Measurements from ENCODE around the gene ATRN. TPM values are rescaled to one million over a fixed set of nuclear protein-coding genes. Genes with fewer than 3 reads are reported as not detected.

The ATRN gene
- total RNA-seq, 1 experiment from 2014 or later: 41.4 TPM

DNA sequence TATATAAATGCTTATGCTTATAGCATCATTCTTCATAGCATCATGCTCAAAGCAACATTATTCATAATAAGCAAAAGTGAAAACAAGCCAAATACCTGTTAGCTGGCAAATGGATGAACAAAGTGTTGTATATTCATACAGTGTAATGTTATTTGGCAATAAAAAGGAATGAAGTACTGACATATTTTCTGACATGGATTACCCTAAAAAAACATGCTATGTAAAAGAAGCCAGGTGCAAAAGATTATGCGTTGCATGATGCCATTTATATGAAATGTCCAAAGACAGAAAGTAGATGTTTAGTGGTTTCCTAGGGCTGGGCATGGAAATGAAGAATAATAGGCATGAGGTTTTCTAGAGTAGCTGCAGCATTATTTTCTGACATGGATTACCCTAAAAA is 115.3 kb downstream of the ATRN start:
- peaks cover 3% of the 10 kb centered on the region for H3K36me3 ChIP-seq (ENCODE audit: control insufficient read depth, insufficient read depth, low read length)
- Mint-ChIP-seq H3K9me3 (ENCODE audit: unreplicated experiment) (no peaks in the 10 kb centered on the region), H3K4me1 (ENCODE audit: low read depth, unreplicated experiment) (no peaks in the 10 kb centered on the region), H3K36me3 (ENCODE audit: insufficient read depth, unreplicated experiment) (peaks cover 35% of the 10 kb centered on the region), H3K27me3 (ENCODE audit: insufficient read depth, unreplicated experiment) (no peaks in the 10 kb centered on the region), H3K4me3 (ENCODE audit: unreplicated experiment) (no peak overlapping the region), H3K27ac (ENCODE audit: unreplicated experiment) (no peak overlapping the region)
- no TSS peak for BruUV-seq (replicated peaks)
- no peaks in the 10 kb centered on the region for H3K27me3 ChIP-seq (replicated peaks; ENCODE audit: control insufficient read depth, insufficient read depth, low read length)
- ChIA-PET CTCF (no interaction called here), POLR2A (no interaction called here)
- H3K4me1 ChIP-seq: no peaks in the 10 kb centered on the region
- H3K9me3 ChIP-seq: no peaks in the 10 kb centered on the region
- no peak overlapping the region for H3K4me3 ChIP-seq (ENCODE audit: low read depth, low read length)
- TF ChIP-seq, protein P1, sequence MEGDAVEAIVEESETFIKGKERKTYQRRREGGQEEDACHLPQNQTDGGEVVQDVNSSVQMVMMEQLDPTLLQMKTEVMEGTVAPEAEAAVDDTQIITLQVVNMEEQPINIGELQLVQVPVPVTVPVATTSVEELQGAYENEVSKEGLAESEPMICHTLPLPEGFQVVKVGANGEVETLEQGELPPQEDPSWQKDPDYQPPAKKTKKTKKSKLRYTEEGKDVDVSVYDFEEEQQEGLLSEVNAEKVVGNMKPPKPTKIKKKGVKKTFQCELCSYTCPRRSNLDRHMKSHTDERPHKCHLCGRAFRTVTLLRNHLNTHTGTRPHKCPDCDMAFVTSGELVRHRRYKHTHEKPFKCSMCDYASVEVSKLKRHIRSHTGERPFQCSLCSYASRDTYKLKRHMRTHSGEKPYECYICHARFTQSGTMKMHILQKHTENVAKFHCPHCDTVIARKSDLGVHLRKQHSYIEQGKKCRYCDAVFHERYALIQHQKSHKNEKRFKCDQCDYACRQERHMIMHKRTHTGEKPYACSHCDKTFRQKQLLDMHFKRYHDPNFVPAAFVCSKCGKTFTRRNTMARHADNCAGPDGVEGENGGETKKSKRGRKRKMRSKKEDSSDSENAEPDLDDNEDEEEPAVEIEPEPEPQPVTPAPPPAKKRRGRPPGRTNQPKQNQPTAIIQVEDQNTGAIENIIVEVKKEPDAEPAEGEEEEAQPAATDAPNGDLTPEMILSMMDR (IDR thresholded peaks at IDR 0.05; ENCODE audit: insufficient read depth in 1 of 2, low read depth in 1 of 2, low read length in 1 of 2, severe bottlenecking in 1 of 2, unreplicated experiment in 1 of 2): no peak
- DNase-seq: no peak
- intact Hi-C loops (cut with micrococcal nuclease; ENCODE audit: unreplicated experiment): no loop called here

DNA sequence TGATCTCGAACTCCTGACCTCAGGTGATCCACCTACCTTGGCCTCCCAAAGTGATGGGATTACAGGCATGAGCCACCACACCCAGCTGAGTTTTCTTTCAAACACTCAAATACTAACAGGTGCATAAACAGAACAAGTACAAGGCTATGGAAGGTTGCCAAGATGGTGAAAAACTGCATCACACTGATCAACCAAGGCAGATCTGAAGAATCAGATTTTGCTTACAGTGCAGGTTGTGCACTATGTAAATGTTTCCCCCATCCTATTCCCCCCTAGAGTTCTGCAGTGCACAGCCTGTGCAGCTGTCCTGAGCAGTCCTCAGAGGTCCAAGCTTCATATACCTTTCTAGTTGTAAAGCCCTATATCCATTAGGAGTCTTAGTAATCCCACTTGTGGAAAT is 119.3 kb downstream of the ATRN start:
- ChIA-PET CTCF (interaction anchor here (1.2 kb wide), 1 partner anchor 232 kb away, joined by 3 read pairs; no protein-coding TSS in a partner anchor), POLR2A (no interaction called here)
- Mint-ChIP-seq H3K4me1 (ENCODE audit: low read depth, unreplicated experiment) (no peaks in the 10 kb centered on the region), H3K9me3 (ENCODE audit: unreplicated experiment) (no peaks in the 10 kb centered on the region), H3K4me3 (ENCODE audit: unreplicated experiment) (no peak overlapping the region), H3K36me3 (ENCODE audit: insufficient read depth, unreplicated experiment) (peaks cover 40% of the 10 kb centered on the region), H3K27me3 (ENCODE audit: insufficient read depth, unreplicated experiment) (no peaks in the 10 kb centered on the region), H3K27ac (ENCODE audit: unreplicated experiment) (no peak overlapping the region)
- BruUV-seq (replicated peaks): no TSS peak
- TF ChIP-seq, protein P1 (IDR thresholded peaks at IDR 0.05; ENCODE audit: insufficient read depth in 1 of 2, low read depth in 1 of 2, low read length in 1 of 2, severe bottlenecking in 1 of 2, unreplicated experiment in 1 of 2): no peak
- H3K4me3 ChIP-seq (ENCODE audit: low read depth, low read length): no peak overlapping the region
- intact Hi-C loops (cut with micrococcal nuclease; ENCODE audit: unreplicated experiment): no loop called here
- no peaks in the 10 kb centered on the region for H3K9me3 ChIP-seq
- H3K27me3 ChIP-seq (replicated peaks; ENCODE audit: control insufficient read depth, insufficient read depth, low read length): no peaks in the 10 kb centered on the region
- DNase-seq: no peak
- H3K36me3 ChIP-seq (ENCODE audit: control insufficient read depth, insufficient read depth, low read length): no peaks in the 10 kb centered on the region; the same call in 1 of the 2 replicates
- no peaks in the 10 kb centered on the region for H3K4me1 ChIP-seq

DNA sequence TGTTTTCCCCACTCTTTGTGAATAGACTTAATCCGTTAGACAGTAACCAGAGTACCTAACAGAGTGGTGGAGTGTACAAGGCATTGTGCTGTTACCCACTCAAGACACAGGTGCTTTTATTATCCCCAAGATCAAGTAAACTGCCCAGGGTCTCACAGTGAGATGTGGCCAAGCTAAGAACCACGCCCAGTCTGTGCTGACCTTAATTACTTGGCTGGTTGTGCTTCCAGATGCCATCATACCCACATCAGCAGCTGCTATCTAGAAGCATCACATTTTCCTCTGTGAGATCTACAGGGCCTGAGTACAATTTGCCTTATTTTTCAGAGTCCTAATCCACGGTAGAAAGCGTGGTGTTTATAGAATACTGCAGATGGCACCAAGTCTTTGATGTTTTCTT is 122.1 kb downstream of the ATRN start:
- no peak overlapping the region for H3K27ac Mint-ChIP-seq (ENCODE audit: unreplicated experiment)
- H3K9me3 ChIP-seq: no peaks in the 10 kb centered on the region
- no TSS peak for BruUV-seq (replicated peaks)
- DNase-seq: no peak
- intact Hi-C loops (cut with micrococcal nuclease; ENCODE audit: unreplicated experiment): no loop called here
- H3K4me1 Mint-ChIP-seq (ENCODE audit: low read depth, unreplicated experiment): no peaks in the 10 kb centered on the region
- H3K27me3 Mint-ChIP-seq (ENCODE audit: insufficient read depth, unreplicated experiment): no peaks in the 10 kb centered on the region
- no peaks in the 10 kb centered on the region for H3K27me3 ChIP-seq (replicated peaks; ENCODE audit: control insufficient read depth, insufficient read depth, low read length)
- H3K36me3 Mint-ChIP-seq (ENCODE audit: insufficient read depth, unreplicated experiment): peaks cover 20% of the 10 kb centered on the region
- TF ChIP-seq, protein P1 (IDR thresholded peaks at IDR 0.05; ENCODE audit: insufficient read depth in 1 of 2, low read depth in 1 of 2, low read length in 1 of 2, severe bottlenecking in 1 of 2, unreplicated experiment in 1 of 2): no peak
- ChIA-PET POLR2A (no interaction called here), CTCF (no interaction called here)
- H3K4me3 Mint-ChIP-seq (ENCODE audit: unreplicated experiment): no peak overlapping the region
- H3K36me3 ChIP-seq (ENCODE audit: control insufficient read depth, insufficient read depth, low read length): no peaks in the 10 kb centered on the region; the same call in none of the 2 replicates
- H3K4me3 ChIP-seq (ENCODE audit: low read depth, low read length): no peak overlapping the region
- H3K4me1 ChIP-seq: no peaks in the 10 kb centered on the region
- no peaks in the 10 kb centered on the region for H3K9me3 Mint-ChIP-seq (ENCODE audit: unreplicated experiment)

Measured in Caco-2 (cell line).